H9 (cell line): ENCODE measurements around the gene CBLIF. TPM values are rescaled to one million over a fixed set of nuclear protein-coding genes. Genes with fewer than 3 reads are reported as not detected.

Experiments used
- DNase-seq: peaks from one replicate; pipeline ENCODE4 v3.0.0-alpha.2; 2017
- H2AFZ ChIP-seq: one replicate; pipeline ENCODE4 v1.6.1; 2013; ENCODE audit warnings: mild to moderate bottlenecking, low read length, control low read depth, moderate library complexity
- H2AK5ac ChIP-seq: 2 replicates; pipeline ENCODE4 v1.6.1; 2013; ENCODE audit warnings: low read length, control low read depth, mixed read lengths; ENCODE audit not compliant: insufficient read length
- H2BK120ac ChIP-seq: one replicate; pipeline ENCODE4 v1.6.1; 2013; ENCODE audit warnings: low read depth, mild to moderate bottlenecking, low read length, control low read depth, inconsistent platforms; ENCODE audit not compliant: poor library complexity, severe bottlenecking
- H2BK12ac ChIP-seq: 2 replicates; pipeline ENCODE4 v1.6.1; 2013; ENCODE audit warnings: low read length, control low read depth, mixed read lengths, low read depth; ENCODE audit not compliant: insufficient read length
- H2BK15ac ChIP-seq: 2 replicates; pipeline ENCODE4 v1.6.1; 2013; ENCODE audit warnings: low read depth, low read length, control low read depth
- H2BK20ac ChIP-seq: one replicate; pipeline ENCODE4 v1.6.1; 2013; ENCODE audit warnings: low read depth, mild to moderate bottlenecking, low read length, control low read depth, inconsistent platforms; ENCODE audit not compliant: poor library complexity, severe bottlenecking
- H2BK5ac ChIP-seq: 2 replicates; pipeline ENCODE4 v1.6.1; 2013; ENCODE audit warnings: low read length, control low read depth, mixed read lengths; ENCODE audit not compliant: insufficient read length
- H3K14ac ChIP-seq: 2 replicates; pipeline ENCODE4 v1.6.1; 2013; ENCODE audit warnings: low read length, control low read depth; ENCODE audit not compliant: insufficient read depth
- H3K18ac ChIP-seq: 2 replicates; pipeline ENCODE4 v1.6.1; 2013; ENCODE audit warnings: low read depth, mild to moderate bottlenecking, mixed read lengths, low read length, control low read depth; ENCODE audit not compliant: insufficient read length
- H3K23ac ChIP-seq: 2 replicates; pipeline ENCODE4 v1.6.1; 2013; ENCODE audit warnings: low read length, control low read depth, mixed read lengths, low read depth; ENCODE audit not compliant: insufficient read length
- H3K23me2 ChIP-seq: 2 replicates; pipeline ENCODE4 v1.6.1; 2013; ENCODE audit warnings: low read depth, mild to moderate bottlenecking, mixed read lengths, low read length, control low read depth; ENCODE audit not compliant: insufficient read length, poor library complexity, severe bottlenecking
- H3K27ac ChIP-seq: 2 replicates; pipeline ENCODE4 v1.5.1; 2013; ENCODE audit warnings: low read length, control low read depth, mixed read lengths, low read depth; ENCODE audit not compliant: insufficient read length
- H3K27me3 ChIP-seq: 2 replicates; pipeline ENCODE4 v1.6.1; 2013; ENCODE audit warnings: low read length, control low read depth, inconsistent platforms; ENCODE audit not compliant: insufficient read depth
- H3K4ac ChIP-seq: 2 replicates; pipeline ENCODE4 v1.6.1; 2013; ENCODE audit warnings: low read depth, mild to moderate bottlenecking, control low read depth, inconsistent platforms, low read length, moderate library complexity
- H3K4me1 ChIP-seq: 2 replicates; pipeline ENCODE4 v1.6.1; 2013; ENCODE audit warnings: low read length, control low read depth, inconsistent platforms; ENCODE audit not compliant: insufficient read depth
- H3K4me2 ChIP-seq: 2 replicates; pipeline ENCODE4 v1.6.1; 2013; ENCODE audit warnings: low read length, control low read depth, mixed read lengths; ENCODE audit not compliant: insufficient read length, insufficient read depth
- H3K56ac ChIP-seq: 2 replicates; pipeline ENCODE4 v1.6.1; 2013; ENCODE audit warnings: low read depth, mild to moderate bottlenecking, mixed read lengths, low read length, control low read depth; ENCODE audit not compliant: insufficient read length
- H3K79me1 ChIP-seq: 2 replicates; pipeline ENCODE4 v1.6.1; 2013; ENCODE audit warnings: low read depth, mild to moderate bottlenecking, moderate library complexity, low read length, control low read depth, inconsistent platforms; ENCODE audit not compliant: insufficient read depth, poor library complexity, severe bottlenecking
- H3K79me2 ChIP-seq: 2 replicates; pipeline ENCODE4 v1.6.1; 2013; ENCODE audit warnings: low read length, control low read depth, inconsistent platforms; ENCODE audit not compliant: insufficient read depth
- H3K9ac ChIP-seq: 2 replicates; pipeline ENCODE4 v1.6.1; 2013; ENCODE audit warnings: low read length, control low read depth, mixed read lengths; ENCODE audit not compliant: insufficient read length; ENCODE audit errors: extremely low read depth
- H3K9me3 ChIP-seq: one replicate; pipeline ENCODE4 v1.6.1; 2013; ENCODE audit warnings: low read depth, low read length, inconsistent platforms; ENCODE audit not compliant: control insufficient read depth
- H3T11ph ChIP-seq: one replicate; pipeline ENCODE4 v1.6.1; 2013; ENCODE audit warnings: mild to moderate bottlenecking, low read length, control low read depth, inconsistent platforms
- H4K20me1 ChIP-seq: one replicate; pipeline ENCODE4 v1.6.1; 2013; ENCODE audit not compliant: control insufficient read depth, insufficient read length, insufficient read depth
- H4K5ac ChIP-seq: 2 replicates; pipeline ENCODE4 v1.6.1; 2013; ENCODE audit warnings: low read depth, mild to moderate bottlenecking, mixed read lengths, low read length, control low read depth; ENCODE audit not compliant: insufficient read length
- H4K8ac ChIP-seq: replicated peaks from 2 replicates; pipeline ENCODE4 v1.6.1; 2013; ENCODE audit warnings: low read length, control low read depth, mixed read lengths, low read depth; ENCODE audit not compliant: insufficient read length
- H4K91ac ChIP-seq: 2 replicates; pipeline ENCODE4 v1.6.1; 2013; ENCODE audit warnings: low read depth, mild to moderate bottlenecking, moderate library complexity, mixed read lengths, low read length, control low read depth; ENCODE audit not compliant: insufficient read length
- H3K27ac Mint-ChIP-seq, 3 experiments: 2 replicates in 2 of 3; 3 replicates in 1 of 3; pipeline ENCODE4 v1.8.0; 2020 to 2021; ENCODE audit warnings: mixed read lengths in 3 of 3, mild to moderate bottlenecking in 1 of 3, moderate library complexity in 1 of 3
- H3K27me3 Mint-ChIP-seq: 2 replicates; pipeline ENCODE4 v1.8.0; 2021; ENCODE audit warnings: low read depth, mild to moderate bottlenecking, moderate library complexity, mixed read lengths
- H3K36me3 Mint-ChIP-seq, 3 experiments: 2 replicates in 2 of 3; 3 replicates in 1 of 3; pipeline ENCODE4 v1.8.0; 2020 to 2021; ENCODE audit warnings: low read depth in 3 of 3, mixed read lengths in 3 of 3; ENCODE audit not compliant: insufficient read depth in 1 of 3
- H3K4me1 Mint-ChIP-seq, 2 experiments: 2 replicates each; pipeline ENCODE4 v1.8.0; 2020; ENCODE audit warnings: mixed read lengths in 2 of 2
- H3K4me3 Mint-ChIP-seq, 2 experiments: 2 replicates in 1 of 2; 3 replicates in 1 of 2; pipeline ENCODE4 v1.8.0; 2020 to 2021; ENCODE audit warnings: mild to moderate bottlenecking in 2 of 2, mixed read lengths in 2 of 2, moderate library complexity in 1 of 2
- H3K9me3 Mint-ChIP-seq, 2 experiments: 2 replicates in 1 of 2; 3 replicates in 1 of 2; pipeline ENCODE4 v1.8.0; 2020; ENCODE audit warnings: mild to moderate bottlenecking in 2 of 2, mixed read lengths in 2 of 2, moderate library complexity in 1 of 2
- WGBS: extraction: QIAGEN DNeasy Blood & Tissue Kit; methylation state at CpG from one replicate; pipeline ENCODE4 v1.1.7; 2013; ENCODE audit warnings: missing lambda C conversion rate, low lambda C conversion rate, mixed read lengths; ENCODE audit not compliant: insufficient read length; ENCODE audit errors: extremely low coverage; 5-methylcytosine and 5-hydroxymethylcytosine counted together
- total RNA-seq: library from RNA; stranded (reverse); gene quantifications from 2 replicates; pipeline ENCODE4 v1.2.1, GENCODE V29; 2021
- TF ChIP-seq, protein P1 (sequence below): fragments of 200-600 bp; sonication (generic); conservative IDR thresholded peaks from 3 replicates; pipeline ENCODE4 v1.8.0; 2021; ENCODE audit warnings: antibody characterized with exemption, mild to moderate bottlenecking

The CBLIF gene
- total RNA-seq, 1 experiment from 2014 or later, result not detected

DNA sequence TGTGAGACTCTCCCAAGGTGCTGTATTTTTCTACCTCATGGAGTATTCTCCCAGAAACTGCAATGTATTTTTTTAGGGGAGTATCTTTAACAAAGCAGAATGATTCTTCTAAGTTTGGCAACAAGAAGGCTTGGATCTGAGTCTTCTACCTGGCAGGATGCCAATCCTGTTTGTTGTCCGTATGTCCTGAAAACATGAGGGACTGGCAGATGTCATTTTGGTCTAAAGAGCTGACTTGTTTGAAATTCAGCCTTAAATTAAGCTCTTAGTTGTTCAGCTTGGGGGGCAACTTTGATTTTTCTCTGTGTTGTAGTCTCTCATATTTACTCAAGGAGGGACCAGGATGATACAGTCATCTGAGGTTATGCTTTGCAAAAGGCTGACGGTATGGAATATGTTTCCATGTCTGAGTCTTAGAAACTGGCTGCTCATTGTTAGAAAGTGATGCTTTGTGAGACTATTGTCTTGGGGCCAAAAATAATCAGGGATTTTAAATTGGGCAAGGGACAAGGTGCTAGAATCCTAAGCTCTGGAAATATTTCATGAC lies 44.1 kb downstream of the CBLIF start:
- Histone ChIP-seq H3K79me2 (no peaks in the 10 kb centered on the region), H2BK15ac (no peak overlapping the region), H4K5ac (no peak overlapping the region), H3K23ac (no peak overlapping the region), H3K18ac (no peak overlapping the region), H3K56ac (no peak overlapping the region), H4K20me1 (no peaks in the 10 kb centered on the region), H2AK5ac (no peak overlapping the region), H3K9me3 (no peaks in the 10 kb centered on the region), H3K27ac (no peak overlapping the region), H3K9ac (no peak overlapping the region), H3K14ac (no peak overlapping the region), H4K8ac (no peak overlapping the region), H3T11ph (no peak overlapping the region), H2BK120ac (no peak overlapping the region), H3K27me3 (no peaks in the 10 kb centered on the region), H2AFZ (no peak overlapping the region), H3K79me1 (no peaks in the 10 kb centered on the region), H2BK20ac (no peak overlapping the region), H2BK12ac (no peak overlapping the region), H4K91ac (no peak overlapping the region), H3K4ac (no peak overlapping the region), H3K23me2 (no peaks in the 10 kb centered on the region), H3K4me1 (no peaks in the 10 kb centered on the region), H2BK5ac (no peak overlapping the region), H3K4me2 (no peak overlapping the region)
- Mint-ChIP-seq H3K27me3 (no peaks in the 10 kb centered on the region), H3K27ac (peak overlapping the region in 1 of 3 experiments; percentile 51; a peak in 1 of 7 replicates), H3K4me1 (peaks cover 4 to 9% of the 10 kb centered on the region in 2 experiments; a peak in 3 of 4 replicates), H3K36me3 (peaks cover 4 to 40% (median 37%) of the 10 kb centered on the region in 3 experiments; a peak in 5 of 7 replicates), H3K4me3 (no peak overlapping the region), H3K9me3 (no peaks in the 10 kb centered on the region)
- no peak for DNase-seq
- WGBS, result no CpG with 5 or more reads among the region's 2 CpGs
- TF ChIP-seq, protein P1, sequence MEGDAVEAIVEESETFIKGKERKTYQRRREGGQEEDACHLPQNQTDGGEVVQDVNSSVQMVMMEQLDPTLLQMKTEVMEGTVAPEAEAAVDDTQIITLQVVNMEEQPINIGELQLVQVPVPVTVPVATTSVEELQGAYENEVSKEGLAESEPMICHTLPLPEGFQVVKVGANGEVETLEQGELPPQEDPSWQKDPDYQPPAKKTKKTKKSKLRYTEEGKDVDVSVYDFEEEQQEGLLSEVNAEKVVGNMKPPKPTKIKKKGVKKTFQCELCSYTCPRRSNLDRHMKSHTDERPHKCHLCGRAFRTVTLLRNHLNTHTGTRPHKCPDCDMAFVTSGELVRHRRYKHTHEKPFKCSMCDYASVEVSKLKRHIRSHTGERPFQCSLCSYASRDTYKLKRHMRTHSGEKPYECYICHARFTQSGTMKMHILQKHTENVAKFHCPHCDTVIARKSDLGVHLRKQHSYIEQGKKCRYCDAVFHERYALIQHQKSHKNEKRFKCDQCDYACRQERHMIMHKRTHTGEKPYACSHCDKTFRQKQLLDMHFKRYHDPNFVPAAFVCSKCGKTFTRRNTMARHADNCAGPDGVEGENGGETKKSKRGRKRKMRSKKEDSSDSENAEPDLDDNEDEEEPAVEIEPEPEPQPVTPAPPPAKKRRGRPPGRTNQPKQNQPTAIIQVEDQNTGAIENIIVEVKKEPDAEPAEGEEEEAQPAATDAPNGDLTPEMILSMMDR, result no peak
